Erythroblast (primary cell): ENCODE results near the gene ARHGAP45.

Source experiments
- GATA1 ChIP-seq: IDR thresholded peaks from 2 replicates; pipeline ENCODE4 v1.6.1; 2011; ENCODE audit warnings: low read depth, mild to moderate bottlenecking, control low read depth, low read length, moderate library complexity
- POLR2A ChIP-seq: IDR thresholded peaks from 2 replicates; pipeline ENCODE4 v1.6.1; 2011; ENCODE audit warnings: mild to moderate bottlenecking, low read length

- no peak for TF ChIP-seq POLR2A
- no peak for TF ChIP-seq GATA1
Measured at GRCh38 chr19:1017906-1018305, 49.1 kb upstream of the ARHGAP45 start.
